ENCODE data around the gene SLC10A4.

SLC10A4 gene

DNA sequence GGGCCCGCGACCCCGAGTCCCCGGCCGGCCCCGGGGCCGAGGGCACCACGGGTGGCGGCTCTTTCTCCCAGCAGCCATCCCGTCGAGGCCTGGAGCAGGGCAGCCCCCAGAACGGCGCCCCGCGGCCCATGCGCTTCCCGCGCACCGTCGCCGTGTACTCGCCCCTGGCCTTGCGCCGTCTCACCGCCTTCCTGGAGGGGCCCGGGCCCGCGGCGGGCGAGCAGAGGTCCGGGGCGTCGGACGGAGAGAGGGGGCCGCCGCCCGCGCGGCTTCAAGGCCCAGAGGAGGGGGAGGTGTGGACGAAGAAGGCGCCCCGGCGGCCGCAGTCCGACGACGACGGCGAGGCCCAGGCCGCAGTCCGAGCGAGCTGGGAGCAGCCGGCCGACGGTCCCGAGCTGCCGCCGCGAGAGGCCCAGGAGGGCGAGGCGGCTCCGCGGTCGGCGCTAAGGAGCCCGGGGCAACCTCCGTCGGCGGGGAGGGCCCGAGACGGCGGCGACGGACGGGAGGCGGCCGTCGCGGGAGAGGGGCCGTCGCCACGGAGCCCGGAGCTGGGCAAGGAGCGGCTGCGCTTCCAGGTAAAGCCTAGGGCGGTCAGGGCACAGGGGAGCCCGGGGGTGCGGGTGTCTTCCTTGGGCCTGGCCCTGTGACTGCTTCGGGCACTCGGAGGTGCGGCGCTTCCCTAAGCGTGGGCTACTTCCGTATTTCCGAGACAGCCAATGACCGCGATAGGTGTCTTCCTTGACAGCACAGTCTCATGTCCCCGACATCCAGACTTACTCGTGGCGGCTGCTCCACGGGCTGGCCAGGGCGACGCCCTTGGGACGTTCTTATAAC, 7.8 kb downstream of the SLC10A4 start:
- no peak for DNase-seq

DNA sequence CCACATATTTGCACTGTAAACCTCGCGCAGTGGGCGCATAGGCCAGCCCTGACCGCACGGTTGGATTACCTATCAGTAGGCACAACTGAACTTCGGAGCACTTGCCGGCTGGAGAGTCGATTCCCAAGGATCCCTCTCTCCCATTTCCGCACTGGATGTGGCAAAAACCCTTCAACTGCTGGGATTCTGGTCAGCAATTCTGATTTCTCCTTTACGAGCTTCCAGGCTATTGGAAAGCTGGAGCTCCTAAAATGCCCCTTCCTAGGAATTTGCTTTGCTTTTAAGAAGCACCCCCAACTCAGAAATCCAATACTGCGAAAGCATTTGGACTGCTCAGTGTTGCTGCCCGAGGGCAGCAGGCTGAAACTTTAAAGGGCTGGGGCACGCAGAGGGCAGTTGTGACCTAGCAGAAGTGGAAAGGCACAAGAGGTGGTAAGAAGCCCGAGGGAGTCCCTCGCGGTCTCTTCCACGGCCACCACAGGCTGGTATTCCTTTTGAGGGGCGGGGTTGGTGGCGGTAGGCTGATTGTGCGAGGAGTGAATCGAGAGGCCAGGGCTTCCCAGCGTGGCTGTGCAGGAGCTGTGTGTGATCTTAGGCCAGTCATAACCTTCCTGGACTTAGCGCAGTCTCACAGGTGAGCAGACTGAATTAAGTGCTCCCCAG, 8.5 kb downstream of the SLC10A4 start:
- DNase-seq = no peak

GRCh38 chr4:48493452-48494100, 10.4 kb downstream of the SLC10A4 start:
- DNase-seq = no peak

DNA sequence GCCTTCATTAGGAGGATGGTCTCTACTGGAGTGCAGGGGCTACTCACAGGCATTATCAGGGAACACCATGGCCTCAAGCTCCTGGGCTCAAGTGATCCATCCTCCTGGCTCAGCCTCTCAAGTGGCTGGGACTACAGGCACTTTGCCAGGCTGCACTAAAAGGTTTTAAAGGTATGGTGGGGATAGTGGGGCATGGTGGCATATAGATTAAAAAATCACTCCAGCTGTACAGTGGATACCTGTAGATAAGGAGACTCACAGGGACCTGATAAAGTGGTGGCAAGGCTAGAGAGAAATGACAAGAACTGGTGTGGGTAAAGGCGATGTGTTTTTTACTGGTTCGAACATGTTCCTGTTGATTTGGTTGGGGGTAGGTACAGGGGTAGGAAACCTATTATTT, 12.8 kb downstream of the SLC10A4 start:
- DNase-seq = no peak

- DNase-seq = no peak
These were observed 15.8 kb downstream of the SLC10A4 start for GRCh38 chr4:48498895-48499294.

- no peak for DNase-seq
These were observed 16.5 kb downstream of the SLC10A4 start for GRCh38 chr4:48499551-48500066.

DNA sequence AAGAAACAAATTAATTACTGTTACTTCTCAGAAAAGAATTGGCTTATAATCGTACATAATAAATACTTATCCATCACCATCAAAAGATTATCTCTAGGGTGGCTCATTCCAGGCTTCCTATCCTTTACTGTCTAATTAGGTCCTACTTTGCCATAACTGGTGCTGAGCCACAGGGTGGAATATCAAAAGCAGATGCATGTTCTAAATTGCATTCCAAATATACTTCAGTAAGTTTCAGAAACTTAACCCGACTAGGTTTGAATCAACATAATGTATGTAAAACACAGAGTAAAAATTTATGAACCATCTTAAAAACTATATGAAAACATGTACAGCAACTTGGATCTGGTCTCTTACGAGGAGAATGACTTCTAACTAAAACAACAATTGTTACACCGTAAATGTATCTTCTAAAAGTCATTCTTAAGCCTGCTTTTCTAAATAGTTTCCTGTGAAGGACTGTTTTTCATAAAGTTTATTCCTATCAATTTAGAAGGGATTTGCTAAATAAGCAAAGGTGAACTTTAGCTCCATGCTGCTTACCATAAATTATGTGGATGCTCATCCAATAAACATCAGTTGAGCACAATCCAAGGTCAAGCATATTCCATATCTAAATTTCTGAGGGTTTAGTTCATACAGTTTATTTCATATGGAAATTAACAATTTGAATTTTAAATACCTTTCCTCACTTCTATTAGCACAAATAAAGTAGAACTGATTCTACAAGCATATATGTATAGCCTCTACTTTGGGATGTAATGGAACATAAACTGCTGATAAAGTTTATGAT, 20.3 kb downstream of the SLC10A4 start:
- DNase-seq = no peak

DNA sequence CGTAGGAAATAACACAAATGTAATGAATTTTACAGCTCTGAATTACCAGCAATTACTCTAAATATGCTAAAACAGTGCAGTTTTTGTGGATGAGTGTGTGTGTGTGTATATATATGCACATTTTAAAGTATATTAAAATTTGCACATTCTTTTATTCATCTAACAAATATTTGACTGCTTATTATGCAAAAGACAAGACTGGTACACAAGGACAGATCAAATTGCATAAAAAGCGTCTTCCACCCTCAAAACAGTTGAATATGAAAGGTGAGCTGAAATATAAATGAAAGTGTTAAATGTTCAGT, 20.8 kb downstream of the SLC10A4 start:
- no peak for DNase-seq

DNA sequence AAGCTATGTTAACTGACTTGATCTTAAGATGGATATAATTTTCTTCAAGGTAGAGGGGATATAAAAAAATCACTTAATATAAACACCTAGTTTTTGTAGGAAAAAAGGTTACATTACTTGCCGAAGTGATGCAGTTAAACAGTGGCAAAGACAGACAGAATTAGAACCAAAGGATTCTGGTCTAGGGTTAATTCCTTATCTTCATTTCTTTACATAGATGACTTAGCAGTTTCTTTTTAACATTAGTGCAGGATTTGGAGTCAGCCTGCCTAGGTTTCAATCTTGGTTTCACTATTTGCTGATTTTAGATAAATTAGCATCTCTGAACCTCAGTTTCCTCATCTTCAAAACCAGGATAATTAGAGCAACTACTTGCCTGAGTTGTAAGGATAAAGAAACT, 21.2 kb downstream of the SLC10A4 start:
- no peak for DNase-seq

GRCh38 chr4:48506716-48507115, 23.6 kb downstream of the SLC10A4 start:
- DNase-seq = no peak

DNA sequence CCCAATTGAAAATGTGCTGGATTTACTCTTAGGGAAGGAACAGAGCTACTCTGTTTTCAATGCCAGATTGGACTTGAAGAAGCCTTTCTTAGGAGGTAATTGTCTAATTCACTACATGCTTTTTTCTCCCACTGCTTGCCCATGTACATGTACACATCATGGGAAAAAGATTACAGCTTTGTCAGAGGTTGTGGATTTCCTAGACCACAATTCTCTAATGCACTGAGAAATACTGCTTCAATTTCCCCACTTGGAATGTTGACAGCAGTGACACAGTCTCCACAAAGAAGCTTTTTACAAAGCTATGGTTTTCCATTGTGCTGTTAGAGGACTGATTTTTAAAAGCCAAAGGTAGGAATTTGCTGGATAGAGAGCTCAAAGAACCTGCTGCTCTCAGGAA, 26.4 kb downstream of the SLC10A4 start:
- no peak for DNase-seq

GRCh38 chr4:48518143-48518542, 35.0 kb downstream of the SLC10A4 start:
- DNase-seq = no peak

DNA sequence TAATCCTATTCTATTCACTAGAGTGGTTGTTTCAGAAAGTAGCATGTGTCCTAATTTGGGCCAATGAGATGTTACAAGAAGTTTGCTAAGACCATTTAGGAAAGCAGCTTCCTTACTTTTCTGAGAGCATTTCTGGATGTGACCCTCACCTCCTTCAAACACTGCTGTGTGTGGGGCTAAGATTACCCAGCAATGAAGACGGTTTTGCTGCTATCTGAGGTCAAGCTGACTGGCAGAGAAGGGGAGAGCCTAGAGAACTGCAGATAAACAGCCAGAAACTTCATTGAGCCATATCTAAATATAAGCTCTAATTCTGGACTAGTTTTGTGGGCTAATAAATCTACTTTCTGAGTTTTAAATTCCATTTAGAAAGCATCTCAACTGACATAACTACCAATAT, 43.3 kb downstream of the SLC10A4 start:
- DNase-seq = no peak

- no peak for DNase-seq
These were observed 55.2 kb downstream of the SLC10A4 start for GRCh38 chr4:48538358-48538757.
